HCT116 (cell line): ENCODE results near the gene SMYD3. TPM values are rescaled to one million over a fixed set of nuclear protein-coding genes. Genes with fewer than 3 reads are reported as not detected.

Source experiments
- ATAC-seq: fragments of 200-7000 bp; cut with Tn5 transposase; 2 replicates; pipeline ENCODE4 v1.9.1; 2020; ENCODE audit warnings: mild to moderate bottlenecking, moderate library complexity
- BruUV-seq: library from RNA; stranded (reverse); fragments of 400-500 nt; replicated peaks from 2 replicates; lab custom pipeline; 2021; lab: Mats Ljungman, UMichigan
- CTCF ChIA-PET: fragments of 300-600 bp; sonication (Branson Sonifier 250); formaldehyde crosslinking; loops from one replicate; lab custom pipeline; 2021; ENCODE audit warnings: antibody characterized with exemption; lab: Charles Lee
- POLR2A ChIA-PET: fragments of 300-600, 350-600 bp; sonication (Branson Sonifier 250); formaldehyde crosslinking; loops from one replicate; lab custom pipeline; 2021; ENCODE audit warnings: antibody characterized with exemption; lab: Charles Lee
- RAD21 ChIA-PET, 2 experiments: fragments of 300-600 bp; sonication (Branson Sonifier 250); formaldehyde crosslinking; loops; one replicate each; lab custom pipeline; 2023; ENCODE audit warnings: low total read pairs in 2 of 2; ENCODE audit not compliant: uncharacterized antibody in 2 of 2, unreplicated experiment in 2 of 2, low non-redundant PET in 1 of 2; lab: Charles Lee
- DNase-seq: peaks from one replicate; pipeline ENCODE4 v3.0.0-alpha.2; 2010; ENCODE audit warnings: low read depth, low spot score
- H2AFZ ChIP-seq: fragments of 200-600 bp; shearing (Covaris generic), sonication (generic); 2 replicates; pipeline ENCODE4 v1.6.1; 2017; ENCODE audit warnings: low read depth, mixed run types, mixed read lengths, antibody characterized with exemption, low read length; ENCODE audit not compliant: poor library complexity, severe bottlenecking
- H3K27ac ChIP-seq: 2 replicates; pipeline ENCODE4 v1.5.1; 2012; ENCODE audit warnings: low read depth, low read length
- H3K27me3 ChIP-seq: fragments of 200-600 bp; sonication (generic); 2 replicates; pipeline ENCODE4 v1.6.1; 2016; ENCODE audit warnings: mixed run types, low read length, mixed read lengths; ENCODE audit not compliant: insufficient read depth
- H3K36me3 ChIP-seq, 2 experiments: fragments of 200-500 bp in 1 of 2; fragments of 200-600 bp in 1 of 2; sonication (Bioruptor generic) in 1 of 2; sonication (generic) in 1 of 2; 2 replicates each; pipeline versions ENCODE4 v1.5.1 to v1.6.1; 2014 to 2016; ENCODE audit warnings: low read length in 2 of 2, inconsistent platforms in 1 of 2, mixed read lengths in 1 of 2, mixed run types in 1 of 2; ENCODE audit not compliant: insufficient read depth in 2 of 2, control insufficient read depth in 1 of 2
- H3K4me1 ChIP-seq, 2 experiments: fragments of 200-600 bp in 1 of 2; sonication (generic) in 1 of 2; 2 replicates each; pipeline versions ENCODE4 v1.5.1 to v1.6.1; 2012 to 2017; ENCODE audit warnings: low read length in 2 of 2, inconsistent platforms in 1 of 2, mild to moderate bottlenecking in 1 of 2, mixed read lengths in 1 of 2, mixed run types in 1 of 2, moderate library complexity in 1 of 2; ENCODE audit not compliant: insufficient read depth in 2 of 2, control insufficient read depth in 1 of 2
- H3K4me2 ChIP-seq: fragments of 200-600 bp; sonication (generic); 2 replicates; pipeline ENCODE4 v1.6.1; 2017; ENCODE audit warnings: mixed run types, low read length, mixed read lengths
- H3K4me3 ChIP-seq, 2 experiments: fragments of 200-600 bp in 1 of 2; sonication (generic) in 1 of 2; replicated peaks in 1 of 2; 2 replicates each; pipeline ENCODE4 v1.5.1; 2011 to 2016; ENCODE audit warnings: low read length in 2 of 2, control low read depth in 1 of 2, low read depth in 1 of 2, mild to moderate bottlenecking in 1 of 2, mixed read lengths in 1 of 2, mixed run types in 1 of 2
- H3K79me2 ChIP-seq: fragments of 200-600 bp; sonication (generic); 2 replicates; pipeline ENCODE4 v1.6.1; 2017; ENCODE audit warnings: mild to moderate bottlenecking, mixed run types, low read length, moderate library complexity, mixed read lengths; ENCODE audit not compliant: insufficient read depth
- H3K9ac ChIP-seq: fragments of 200-600 bp; sonication (generic); 2 replicates; pipeline ENCODE4 v1.6.1; 2016; ENCODE audit warnings: low read length, mixed read lengths
- H3K9me2 ChIP-seq: fragments of 200-600 bp; sonication (generic), shearing (Covaris generic); 2 replicates; pipeline ENCODE4 v1.6.1; 2017; ENCODE audit warnings: mixed run types, mild to moderate bottlenecking, moderate library complexity; ENCODE audit not compliant: insufficient read depth
- H3K9me3 ChIP-seq, 2 experiments: fragments of 200-500 bp in 1 of 2; fragments of 200-600 bp in 1 of 2; sonication (Bioruptor generic) in 1 of 2; sonication (generic) in 1 of 2; 2 replicates each; pipeline ENCODE4 v1.6.1; 2014 to 2017; ENCODE audit warnings: low read length in 2 of 2, mixed read lengths in 2 of 2, inconsistent platforms in 1 of 2, low read depth in 1 of 2, mild to moderate bottlenecking in 1 of 2, mixed run types in 1 of 2, moderate library complexity in 1 of 2; ENCODE audit not compliant: control insufficient read depth in 1 of 2, insufficient read depth in 1 of 2
- H4K20me1 ChIP-seq: fragments of 200-600 bp; sonication (generic), shearing (Covaris generic); 2 replicates; pipeline ENCODE4 v1.6.1; 2017; ENCODE audit warnings: mixed run types, mild to moderate bottlenecking, moderate library complexity; ENCODE audit not compliant: insufficient read depth
- CEBPB ChIP-seq: IDR thresholded peaks from 2 replicates; pipeline ENCODE4 v1.6.1; 2012; ENCODE audit warnings: low read depth
- EGR1 ChIP-seq: IDR thresholded peaks from 2 replicates; pipeline ENCODE4 v1.6.1; 2012; ENCODE audit warnings: low read depth
- JUND ChIP-seq: IDR thresholded peaks from 2 replicates; pipeline ENCODE4 v1.6.1; 2012
- REST ChIP-seq: IDR thresholded peaks from 2 replicates; pipeline ENCODE4 v1.6.1; 2012; ENCODE audit warnings: low read depth
- SIN3A ChIP-seq: IDR thresholded peaks from 2 replicates; pipeline ENCODE4 v1.6.1; 2012; ENCODE audit warnings: low read depth
- intact Hi-C: fragments of 100-400 bp; cut with micrococcal nuclease; formaldehyde crosslinking; loops from 2 replicates; pipeline ENCODE4 v1.10.0; 2022
- total RNA-seq: library from RNA; stranded (reverse); gene quantifications from one replicate; pipeline ENCODE4 v1.2.1, GENCODE V29; 2021; ENCODE audit not compliant: unreplicated experiment
- TF ChIP-seq, protein P1 (sequence below): IDR thresholded peaks from 2 replicates; pipeline ENCODE4 v1.6.1; 2011; ENCODE audit warnings: mild to moderate bottlenecking, low read length, moderate library complexity; ENCODE audit not compliant: insufficient replicate concordance; ENCODE audit errors: extremely low read depth

Gene SMYD3
- total RNA-seq, 1 experiment from 2014 or later = 33.6 TPM

GRCh38 chr1:245871915-245872314 lies 635.2 kb downstream of the SMYD3 start:
- H3K4me3 ChIP-seq = no peak overlapping the region
- no peak for TF ChIP-seq REST
- no peak for TF ChIP-seq JUND
- TF ChIP-seq, protein P1, sequence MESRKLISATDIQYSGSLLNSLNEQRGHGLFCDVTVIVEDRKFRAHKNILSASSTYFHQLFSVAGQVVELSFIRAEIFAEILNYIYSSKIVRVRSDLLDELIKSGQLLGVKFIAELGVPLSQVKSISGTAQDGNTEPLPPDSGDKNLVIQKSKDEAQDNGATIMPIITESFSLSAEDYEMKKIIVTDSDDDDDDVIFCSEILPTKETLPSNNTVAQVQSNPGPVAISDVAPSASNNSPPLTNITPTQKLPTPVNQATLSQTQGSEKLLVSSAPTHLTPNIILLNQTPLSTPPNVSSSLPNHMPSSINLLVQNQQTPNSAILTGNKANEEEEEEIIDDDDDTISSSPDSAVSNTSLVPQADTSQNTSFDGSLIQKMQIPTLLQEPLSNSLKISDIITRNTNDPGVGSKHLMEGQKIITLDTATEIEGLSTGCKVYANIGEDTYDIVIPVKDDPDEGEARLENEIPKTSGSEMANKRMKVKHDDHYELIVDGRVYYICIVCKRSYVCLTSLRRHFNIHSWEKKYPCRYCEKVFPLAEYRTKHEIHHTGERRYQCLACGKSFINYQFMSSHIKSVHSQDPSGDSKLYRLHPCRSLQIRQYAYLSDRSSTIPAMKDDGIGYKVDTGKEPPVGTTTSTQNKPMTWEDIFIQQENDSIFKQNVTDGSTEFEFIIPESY = no peak
- TF ChIP-seq EGR1 = no peak
- TF ChIP-seq SIN3A = no peak
- TF ChIP-seq CEBPB = no peak
- TF ChIP-seq, all 23 proteins: peak for 0
- ChIA-PET RAD21 (no interaction called here), CTCF (interaction anchor here (1.5 kb wide), 1 partner anchor 13 kb away, joined by 3 read pairs; no protein-coding TSS in a partner anchor), POLR2A (no interaction called here)
- Histone ChIP-seq H3K27ac (no peak overlapping the region), H3K36me3 (no peaks in the 10 kb centered on the region), H3K79me2 (no peaks in the 10 kb centered on the region), H2AFZ (no peak overlapping the region), H4K20me1 (no peaks in the 10 kb centered on the region), H3K9me2 (no peaks in the 10 kb centered on the region), H3K9ac (no peak overlapping the region), H3K27me3 (no peaks in the 10 kb centered on the region), H3K4me2 (no peak overlapping the region), H3K9me3 (no peaks in the 10 kb centered on the region), H3K4me1 (no peaks in the 10 kb centered on the region; a peak in 1 of 4 replicates)
- intact Hi-C loops = no loop called here
- ATAC-seq (no peak), DNase-seq (no peak)
- no TSS peak for BruUV-seq
